ENCODE measurements around the gene CERK. TPM values are rescaled to one million over a fixed set of nuclear protein-coding genes. Genes with fewer than 3 reads are reported as not detected.

The CERK gene
- total RNA-seq, 4 donors from 2014 or later = 17.8 to 69.1 (median 36.1) TPM

- TF ChIP-seq CTCF (IDR thresholded peaks at IDR 0.05; ENCODE audit: low read depth) = no peak
These were observed 25.1 kb upstream of the CERK start for GRCh38 chr22:46763051-46763705.

GRCh38 chr22:46762238-46763050, 24.4 kb upstream of the CERK start, which contains the start of gene TBC1D22A:
Gene TBC1D22A, plus strand, starts transcription at chr22:46762650. Its CDS starts 137 bp downstream, at chr22:46762787.
- no peak for TF ChIP-seq CTCF (IDR thresholded peaks at IDR 0.05; ENCODE audit: low read depth)

- TF ChIP-seq CTCF (IDR thresholded peaks at IDR 0.05; ENCODE audit: low read depth) = no peak
These were observed 23.6 kb upstream of the CERK start for GRCh38 chr22:46761539-46762237.

GRCh38 chr22:46761017-46761416, 23.0 kb upstream of the CERK start:
- TF ChIP-seq CTCF (IDR thresholded peaks at IDR 0.05; ENCODE audit: low read depth) = no peak

- no peak for TF ChIP-seq CTCF (IDR thresholded peaks at IDR 0.05; ENCODE audit: low read depth)
These were observed 20.8 kb upstream of the CERK start for GRCh38 chr22:46758867-46759290.

GRCh38 chr22:46758121-46758520, 20.1 kb upstream of the CERK start:
- no peak for TF ChIP-seq CTCF (IDR thresholded peaks at IDR 0.05; ENCODE audit: low read depth)

- TF ChIP-seq CTCF (IDR thresholded peaks at IDR 0.05; ENCODE audit: low read depth) = no peak
These were observed 19.1 kb upstream of the CERK start for GRCh38 chr22:46757104-46757503.
